H9 (cell line): ENCODE measurements around the gene SLC35B2. TPM values are rescaled to one million over a fixed set of nuclear protein-coding genes. Genes with fewer than 3 reads are reported as not detected.
A peak's percentile ranks its signal among the peaks of the same experiment; 100 is the strongest.

Experiments
- DNase-seq: peaks from one replicate; pipeline ENCODE4 v3.0.0-alpha.2; 2017
- H2AFZ ChIP-seq: one replicate; pipeline ENCODE4 v1.6.1; 2013; ENCODE audit warnings: mild to moderate bottlenecking, low read length, control low read depth, moderate library complexity
- H2AK5ac ChIP-seq: 2 replicates; pipeline ENCODE4 v1.6.1; 2013; ENCODE audit warnings: low read length, control low read depth, mixed read lengths; ENCODE audit not compliant: insufficient read length
- H2BK120ac ChIP-seq: one replicate; pipeline ENCODE4 v1.6.1; 2013; ENCODE audit warnings: low read depth, mild to moderate bottlenecking, low read length, control low read depth, inconsistent platforms; ENCODE audit not compliant: poor library complexity, severe bottlenecking
- H2BK12ac ChIP-seq: 2 replicates; pipeline ENCODE4 v1.6.1; 2013; ENCODE audit warnings: low read length, control low read depth, mixed read lengths, low read depth; ENCODE audit not compliant: insufficient read length
- H2BK15ac ChIP-seq: 2 replicates; pipeline ENCODE4 v1.6.1; 2013; ENCODE audit warnings: low read depth, low read length, control low read depth
- H2BK20ac ChIP-seq: one replicate; pipeline ENCODE4 v1.6.1; 2013; ENCODE audit warnings: low read depth, mild to moderate bottlenecking, low read length, control low read depth, inconsistent platforms; ENCODE audit not compliant: poor library complexity, severe bottlenecking
- H2BK5ac ChIP-seq: 2 replicates; pipeline ENCODE4 v1.6.1; 2013; ENCODE audit warnings: low read length, control low read depth, mixed read lengths; ENCODE audit not compliant: insufficient read length
- H3K14ac ChIP-seq: 2 replicates; pipeline ENCODE4 v1.6.1; 2013; ENCODE audit warnings: low read length, control low read depth; ENCODE audit not compliant: insufficient read depth
- H3K18ac ChIP-seq: 2 replicates; pipeline ENCODE4 v1.6.1; 2013; ENCODE audit warnings: low read depth, mild to moderate bottlenecking, mixed read lengths, low read length, control low read depth; ENCODE audit not compliant: insufficient read length
- H3K23ac ChIP-seq: 2 replicates; pipeline ENCODE4 v1.6.1; 2013; ENCODE audit warnings: low read length, control low read depth, mixed read lengths, low read depth; ENCODE audit not compliant: insufficient read length
- H3K23me2 ChIP-seq: 2 replicates; pipeline ENCODE4 v1.6.1; 2013; ENCODE audit warnings: low read depth, mild to moderate bottlenecking, mixed read lengths, low read length, control low read depth; ENCODE audit not compliant: insufficient read length, poor library complexity, severe bottlenecking
- H3K27ac ChIP-seq: 2 replicates; pipeline ENCODE4 v1.5.1; 2013; ENCODE audit warnings: low read length, control low read depth, mixed read lengths, low read depth; ENCODE audit not compliant: insufficient read length
- H3K27me3 ChIP-seq: 2 replicates; pipeline ENCODE4 v1.6.1; 2013; ENCODE audit warnings: low read length, control low read depth, inconsistent platforms; ENCODE audit not compliant: insufficient read depth
- H3K4ac ChIP-seq: 2 replicates; pipeline ENCODE4 v1.6.1; 2013; ENCODE audit warnings: low read depth, mild to moderate bottlenecking, control low read depth, inconsistent platforms, low read length, moderate library complexity
- H3K4me1 ChIP-seq: 2 replicates; pipeline ENCODE4 v1.6.1; 2013; ENCODE audit warnings: low read length, control low read depth, inconsistent platforms; ENCODE audit not compliant: insufficient read depth
- H3K4me2 ChIP-seq: 2 replicates; pipeline ENCODE4 v1.6.1; 2013; ENCODE audit warnings: low read length, control low read depth, mixed read lengths; ENCODE audit not compliant: insufficient read length, insufficient read depth
- H3K56ac ChIP-seq: 2 replicates; pipeline ENCODE4 v1.6.1; 2013; ENCODE audit warnings: low read depth, mild to moderate bottlenecking, mixed read lengths, low read length, control low read depth; ENCODE audit not compliant: insufficient read length
- H3K79me1 ChIP-seq: 2 replicates; pipeline ENCODE4 v1.6.1; 2013; ENCODE audit warnings: low read depth, mild to moderate bottlenecking, moderate library complexity, low read length, control low read depth, inconsistent platforms; ENCODE audit not compliant: insufficient read depth, poor library complexity, severe bottlenecking
- H3K79me2 ChIP-seq: 2 replicates; pipeline ENCODE4 v1.6.1; 2013; ENCODE audit warnings: low read length, control low read depth, inconsistent platforms; ENCODE audit not compliant: insufficient read depth
- H3K9ac ChIP-seq: 2 replicates; pipeline ENCODE4 v1.6.1; 2013; ENCODE audit warnings: low read length, control low read depth, mixed read lengths; ENCODE audit not compliant: insufficient read length; ENCODE audit errors: extremely low read depth
- H3K9me3 ChIP-seq: one replicate; pipeline ENCODE4 v1.6.1; 2013; ENCODE audit warnings: low read depth, low read length, inconsistent platforms; ENCODE audit not compliant: control insufficient read depth
- H3T11ph ChIP-seq: one replicate; pipeline ENCODE4 v1.6.1; 2013; ENCODE audit warnings: mild to moderate bottlenecking, low read length, control low read depth, inconsistent platforms
- H4K20me1 ChIP-seq: one replicate; pipeline ENCODE4 v1.6.1; 2013; ENCODE audit not compliant: control insufficient read depth, insufficient read length, insufficient read depth
- H4K5ac ChIP-seq: 2 replicates; pipeline ENCODE4 v1.6.1; 2013; ENCODE audit warnings: low read depth, mild to moderate bottlenecking, mixed read lengths, low read length, control low read depth; ENCODE audit not compliant: insufficient read length
- H4K8ac ChIP-seq: replicated peaks from 2 replicates; pipeline ENCODE4 v1.6.1; 2013; ENCODE audit warnings: low read length, control low read depth, mixed read lengths, low read depth; ENCODE audit not compliant: insufficient read length
- H4K91ac ChIP-seq: 2 replicates; pipeline ENCODE4 v1.6.1; 2013; ENCODE audit warnings: low read depth, mild to moderate bottlenecking, moderate library complexity, mixed read lengths, low read length, control low read depth; ENCODE audit not compliant: insufficient read length
- H3K27ac Mint-ChIP-seq, 3 experiments: 2 replicates in 2 of 3; 3 replicates in 1 of 3; pipeline ENCODE4 v1.8.0; 2020 to 2021; ENCODE audit warnings: mixed read lengths in 3 of 3, mild to moderate bottlenecking in 1 of 3, moderate library complexity in 1 of 3
- H3K27me3 Mint-ChIP-seq: 2 replicates; pipeline ENCODE4 v1.8.0; 2021; ENCODE audit warnings: low read depth, mild to moderate bottlenecking, moderate library complexity, mixed read lengths
- H3K36me3 Mint-ChIP-seq, 3 experiments: 2 replicates in 2 of 3; 3 replicates in 1 of 3; pipeline ENCODE4 v1.8.0; 2020 to 2021; ENCODE audit warnings: low read depth in 3 of 3, mixed read lengths in 3 of 3; ENCODE audit not compliant: insufficient read depth in 1 of 3
- H3K4me1 Mint-ChIP-seq, 2 experiments: 2 replicates each; pipeline ENCODE4 v1.8.0; 2020; ENCODE audit warnings: mixed read lengths in 2 of 2
- H3K4me3 Mint-ChIP-seq, 2 experiments: 2 replicates in 1 of 2; 3 replicates in 1 of 2; pipeline ENCODE4 v1.8.0; 2020 to 2021; ENCODE audit warnings: mild to moderate bottlenecking in 2 of 2, mixed read lengths in 2 of 2, moderate library complexity in 1 of 2
- H3K9me3 Mint-ChIP-seq, 2 experiments: 2 replicates in 1 of 2; 3 replicates in 1 of 2; pipeline ENCODE4 v1.8.0; 2020; ENCODE audit warnings: mild to moderate bottlenecking in 2 of 2, mixed read lengths in 2 of 2, moderate library complexity in 1 of 2
- WGBS: extraction: QIAGEN DNeasy Blood & Tissue Kit; methylation state at CpG from one replicate; pipeline ENCODE4 v1.1.7; 2013; ENCODE audit warnings: missing lambda C conversion rate, low lambda C conversion rate, mixed read lengths; ENCODE audit not compliant: insufficient read length; ENCODE audit errors: extremely low coverage; 5-methylcytosine and 5-hydroxymethylcytosine counted together
- total RNA-seq: library from RNA; stranded (reverse); gene quantifications from 2 replicates; pipeline ENCODE4 v1.2.1, GENCODE V29; 2021
- TF ChIP-seq, protein P1 (sequence below): fragments of 200-600 bp; sonication (generic); conservative IDR thresholded peaks from 3 replicates; pipeline ENCODE4 v1.8.0; 2021; ENCODE audit warnings: antibody characterized with exemption, mild to moderate bottlenecking

The SLC35B2 gene
- total RNA-seq, 1 experiment from 2014 or later = 34.5 TPM

DNA sequence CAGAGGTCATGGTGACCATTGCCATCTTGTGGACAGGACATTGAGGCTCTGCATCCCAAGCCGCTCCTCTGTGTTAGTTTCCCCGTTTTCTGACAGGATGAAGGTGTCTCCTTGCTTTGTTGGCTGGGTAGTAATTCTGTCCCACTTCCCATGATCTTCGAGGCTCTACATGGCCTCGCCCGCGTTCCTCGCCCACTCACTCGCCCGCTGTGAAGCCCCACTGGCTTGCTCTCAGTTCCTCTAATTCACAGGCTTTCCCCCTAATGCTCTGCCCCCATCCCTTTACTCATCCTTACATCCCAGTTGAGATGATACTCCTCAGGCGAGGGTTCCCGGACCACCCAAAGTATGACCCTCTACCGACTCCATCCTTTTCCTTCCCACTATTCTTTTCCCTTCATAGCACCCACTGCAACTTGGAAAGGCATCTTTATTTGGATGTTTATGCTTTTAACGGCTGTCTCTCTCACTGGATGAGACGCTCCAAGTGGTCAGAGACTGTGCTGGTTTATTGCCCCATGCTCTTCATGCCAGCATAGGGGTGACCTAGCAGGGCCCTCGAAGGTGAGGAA lies 511 bp upstream of the SLC35B2 start:
- no peak overlapping the region for H2AK5ac ChIP-seq
- Mint-ChIP-seq H3K27ac (peak overlapping the region; percentile 72 to 98 (median 85)), H3K4me3 (peak overlapping the region; percentile 79 to 88), H3K4me1 (peaks cover 38 to 40% of the 10 kb centered on the region in 2 experiments), H3K9me3 (no peaks in the 10 kb centered on the region), H3K27me3 (peaks cover 11% of the 10 kb centered on the region), H3K36me3 (peaks cover 13 to 52% (median 36%) of the 10 kb centered on the region in 3 experiments)
- H3K56ac ChIP-seq = no peak overlapping the region
- H2BK5ac ChIP-seq = no peak overlapping the region
- H2BK15ac ChIP-seq = no peak overlapping the region
- no peak overlapping the region for H2BK120ac ChIP-seq
- H3K18ac ChIP-seq = peak overlapping the region; percentile 3
- no peak overlapping the region for H3K4ac ChIP-seq
- no peak overlapping the region for H4K8ac ChIP-seq
- WGBS = no CpG with 5 or more reads among the region's 15 CpGs
- no peak overlapping the region for H3K23ac ChIP-seq
- H4K20me1 ChIP-seq = no peaks in the 10 kb centered on the region
- no peaks in the 10 kb centered on the region; the same call in 1 of the 2 replicates for H3K4me1 ChIP-seq
- no peaks in the 10 kb centered on the region for H3K79me1 ChIP-seq
- H3K9me3 ChIP-seq = no peaks in the 10 kb centered on the region
- H3K9ac ChIP-seq = peak overlapping the region; percentile 41
- H4K5ac ChIP-seq = no peak overlapping the region
- no peak overlapping the region for H2BK20ac ChIP-seq
- H3K4me2 ChIP-seq = peak overlapping the region; percentile 77
- no peaks in the 10 kb centered on the region for H3K27me3 ChIP-seq
- H2AFZ ChIP-seq = no peak overlapping the region
- no peak for DNase-seq
- H3T11ph ChIP-seq = no peak overlapping the region
- no peak overlapping the region for H2BK12ac ChIP-seq
- H3K23me2 ChIP-seq = peaks cover 6% of the 10 kb centered on the region
- H3K27ac ChIP-seq = no peak overlapping the region
- no peaks in the 10 kb centered on the region for H3K79me2 ChIP-seq
- H3K14ac ChIP-seq = peak overlapping the region; percentile 51; the same call in 1 of the 2 replicates
- TF ChIP-seq, protein P1, sequence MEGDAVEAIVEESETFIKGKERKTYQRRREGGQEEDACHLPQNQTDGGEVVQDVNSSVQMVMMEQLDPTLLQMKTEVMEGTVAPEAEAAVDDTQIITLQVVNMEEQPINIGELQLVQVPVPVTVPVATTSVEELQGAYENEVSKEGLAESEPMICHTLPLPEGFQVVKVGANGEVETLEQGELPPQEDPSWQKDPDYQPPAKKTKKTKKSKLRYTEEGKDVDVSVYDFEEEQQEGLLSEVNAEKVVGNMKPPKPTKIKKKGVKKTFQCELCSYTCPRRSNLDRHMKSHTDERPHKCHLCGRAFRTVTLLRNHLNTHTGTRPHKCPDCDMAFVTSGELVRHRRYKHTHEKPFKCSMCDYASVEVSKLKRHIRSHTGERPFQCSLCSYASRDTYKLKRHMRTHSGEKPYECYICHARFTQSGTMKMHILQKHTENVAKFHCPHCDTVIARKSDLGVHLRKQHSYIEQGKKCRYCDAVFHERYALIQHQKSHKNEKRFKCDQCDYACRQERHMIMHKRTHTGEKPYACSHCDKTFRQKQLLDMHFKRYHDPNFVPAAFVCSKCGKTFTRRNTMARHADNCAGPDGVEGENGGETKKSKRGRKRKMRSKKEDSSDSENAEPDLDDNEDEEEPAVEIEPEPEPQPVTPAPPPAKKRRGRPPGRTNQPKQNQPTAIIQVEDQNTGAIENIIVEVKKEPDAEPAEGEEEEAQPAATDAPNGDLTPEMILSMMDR = peak; percentile 19; the same call in 2 of the 3 replicates
- H4K91ac ChIP-seq = no peak overlapping the region
